Left ventricle myocardium inferior (tissue), 1 donor: ENCODE data around the gene C1orf116. TPM values are rescaled to one million over a fixed set of nuclear protein-coding genes. Genes with fewer than 3 reads are reported as not detected.
A peak's percentile ranks its signal among the peaks of the same experiment; 100 is the strongest.

Experiments used
- DNase-seq: peaks from one replicate; pipeline ENCODE4 v3.0.0-alpha.2; 2020
- H3K27ac ChIP-seq: fragments of 200-600 bp; replicated peaks from 2 replicates; pipeline ENCODE4 v1.8.0; 2021
- H3K27me3 ChIP-seq: fragments of 200-600 bp; 2 replicates; pipeline ENCODE4 v1.8.0; 2021; ENCODE audit warnings: low read depth
- H3K36me3 ChIP-seq: fragments of 200-600 bp; 2 replicates; pipeline ENCODE4 v1.8.0; 2021
- H3K4me1 ChIP-seq: fragments of 200-600 bp; 2 replicates; pipeline ENCODE4 v1.8.0; 2021
- H3K4me3 ChIP-seq: fragments of 200-600 bp; 2 replicates; pipeline ENCODE4 v1.8.0; 2021; ENCODE audit warnings: mild to moderate bottlenecking, moderate library complexity
- H3K9me3 ChIP-seq: fragments of 200-600 bp; replicated peaks from 2 replicates; pipeline ENCODE4 v1.8.0; 2021
- CTCF ChIP-seq: fragments of 200-600 bp; IDR thresholded peaks from 2 replicates; pipeline ENCODE4 v1.8.0; 2021; ENCODE audit warnings: antibody characterized with exemption, mild to moderate bottlenecking, borderline replicate concordance
- intact Hi-C: fragments of 100-400 bp; cut with micrococcal nuclease; formaldehyde crosslinking; loops from one replicate; pipeline ENCODE4 v1.11.0; 2022
- total RNA-seq: library from RNA; stranded (reverse); fragmentation: NEBNext Ultra II Directional; extraction: Animal tissue kit (Norgen Biotek cat#: 25700); gene quantifications from one replicate; pipeline ENCODE4 v1.2.1, GENCODE V29; 2021
- donor health status: DM: no; HTN: yes; CAD: no; lungs with severe emphysema.

Gene C1orf116
- total RNA-seq, 1 donor from 2014 or later = 0.74 TPM

- Histone ChIP-seq H3K9me3 (no peaks in the 10 kb centered on the region), H3K27ac (peak overlapping the region; percentile 97), H3K36me3 (peaks cover 45% of the 10 kb centered on the region), H3K27me3 (no peaks in the 10 kb centered on the region), H3K4me1 (peaks cover 59% of the 10 kb centered on the region), H3K4me3 (peak overlapping the region; percentile 44)
- TF ChIP-seq CTCF = no peak
- no peak for DNase-seq
- intact Hi-C loops = no loop called here
Observed at GRCh38 chr1:207058878-207059867, 26.6 kb upstream of the C1orf116 start.

GRCh38 chr1:207058252-207058651 lies 25.7 kb upstream of the C1orf116 start:
- peaks cover 38% of the 10 kb centered on the region for H3K36me3 ChIP-seq
- TF ChIP-seq CTCF = no peak
- H3K27me3 ChIP-seq = no peaks in the 10 kb centered on the region
- intact Hi-C loops = no loop called here
- peak; percentile 41 for DNase-seq
- H3K27ac ChIP-seq = peak overlapping the region; percentile 97
- no peaks in the 10 kb centered on the region for H3K9me3 ChIP-seq
- H3K4me3 ChIP-seq = peak overlapping the region; percentile 84
- H3K4me1 ChIP-seq = peaks cover 57% of the 10 kb centered on the region

- peaks cover 22% of the 10 kb centered on the region for H3K36me3 ChIP-seq
- no peaks in the 10 kb centered on the region for H3K27me3 ChIP-seq
- TF ChIP-seq CTCF = no peak
- H3K9me3 ChIP-seq = no peaks in the 10 kb centered on the region
- H3K4me3 ChIP-seq = peak overlapping the region; percentile 84
- intact Hi-C loops = no loop called here
- peak overlapping the region; percentile 97 for H3K27ac ChIP-seq
- no peak for DNase-seq
- peaks cover 57% of the 10 kb centered on the region for H3K4me1 ChIP-seq
Observed at GRCh38 chr1:207056673-207057072, 24.1 kb upstream of the C1orf116 start.

GRCh38 chr1:207055386-207056001 lies 22.9 kb upstream of the C1orf116 start:
- DNase-seq = no peak
- peak overlapping the region; percentile 84 for H3K4me3 ChIP-seq
- peaks cover 60% of the 10 kb centered on the region for H3K4me1 ChIP-seq
- intact Hi-C loops = no loop called here
- no peaks in the 10 kb centered on the region for H3K27me3 ChIP-seq
- H3K36me3 ChIP-seq = peaks cover 13% of the 10 kb centered on the region
- H3K27ac ChIP-seq = peak overlapping the region; percentile 97
- no peak for TF ChIP-seq CTCF
- H3K9me3 ChIP-seq = no peaks in the 10 kb centered on the region

GRCh38 chr1:207054491-207054890 lies 21.9 kb upstream of the C1orf116 start:
- H3K4me3 ChIP-seq = peak overlapping the region; percentile 84
- peak overlapping the region; percentile 97 for H3K27ac ChIP-seq
- intact Hi-C loops = no loop called here

More at GRCh38 chr1:207054491-207054890, 21.9 kb upstream of the C1orf116 start:
- Histone ChIP-seq H3K9me3 (no peaks in the 10 kb centered on the region), H3K4me1 (peaks cover 59% of the 10 kb centered on the region), H3K27me3 (no peaks in the 10 kb centered on the region), H3K36me3 (peaks cover 3% of the 10 kb centered on the region)
- no peak for TF ChIP-seq CTCF
- no peak for DNase-seq
